Measurements from ENCODE around the gene DLGAP1.

DNA sequence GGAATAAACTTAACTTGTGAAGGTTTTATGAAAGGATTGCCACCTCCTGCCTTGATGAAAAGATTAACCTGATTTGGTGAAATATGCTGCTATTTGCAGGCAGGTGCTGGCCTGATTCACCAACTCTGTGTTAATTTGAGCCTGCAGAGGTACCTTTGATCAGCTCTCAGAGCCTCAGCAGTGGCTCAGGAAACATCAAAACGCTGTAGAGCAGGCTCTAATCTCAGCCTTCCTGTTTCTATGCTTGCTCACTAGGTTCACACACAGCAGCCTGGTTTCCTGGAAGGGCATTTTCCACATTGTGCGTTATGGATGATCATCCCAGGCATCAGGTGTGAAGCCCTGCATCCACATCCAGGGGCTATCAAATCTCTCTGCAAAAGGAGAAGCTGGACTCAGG, 988.2 kb downstream of the DLGAP1 start:
- no peak for TF ChIP-seq FOXM1 (IDR thresholded peaks at IDR 0.05; ENCODE audit: borderline replicate concordance)
- no peak for TF ChIP-seq CTBP1 (IDR thresholded peaks at IDR 0.05; ENCODE audit: borderline replicate concordance)
- no peak for TF ChIP-seq FOXA1 (IDR thresholded peaks at IDR 0.05)
- no peak for TF ChIP-seq ZNF384 (IDR thresholded peaks at IDR 0.05)
- TF ChIP-seq HDGF (IDR thresholded peaks at IDR 0.05; ENCODE audit: borderline replicate concordance) = no peak
- TF ChIP-seq ELF4 (IDR thresholded peaks at IDR 0.05) = no peak
- no peak for TF ChIP-seq ARNT (IDR thresholded peaks at IDR 0.05)
- TF ChIP-seq NFRKB (IDR thresholded peaks at IDR 0.05) = no peak
- TF ChIP-seq SUZ12 (IDR thresholded peaks at IDR 0.05) = no peak
- no peak for TF ChIP-seq SP1 (IDR thresholded peaks at IDR 0.05)
- TF ChIP-seq, protein P1, sequence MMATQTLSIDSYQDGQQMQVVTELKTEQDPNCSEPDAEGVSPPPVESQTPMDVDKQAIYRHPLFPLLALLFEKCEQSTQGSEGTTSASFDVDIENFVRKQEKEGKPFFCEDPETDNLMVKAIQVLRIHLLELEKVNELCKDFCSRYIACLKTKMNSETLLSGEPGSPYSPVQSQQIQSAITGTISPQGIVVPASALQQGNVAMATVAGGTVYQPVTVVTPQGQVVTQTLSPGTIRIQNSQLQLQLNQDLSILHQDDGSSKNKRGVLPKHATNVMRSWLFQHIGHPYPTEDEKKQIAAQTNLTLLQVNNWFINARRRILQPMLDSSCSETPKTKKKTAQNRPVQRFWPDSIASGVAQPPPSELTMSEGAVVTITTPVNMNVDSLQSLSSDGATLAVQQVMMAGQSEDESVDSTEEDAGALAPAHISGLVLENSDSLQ (IDR thresholded peaks at IDR 0.05) = no peak
- no peak for TF ChIP-seq BHLHE40 (IDR thresholded peaks at IDR 0.05; ENCODE audit: borderline replicate concordance)
